SJSA1 (cell line): Measurements from ENCODE around the gene SNAPC1. TPM values are rescaled to one million over a fixed set of nuclear protein-coding genes. Genes with fewer than 3 reads are reported as not detected.

Source experiments
- DNase-seq, 2 experiments: peaks; one replicate each; pipeline ENCODE4 v3.0.0-alpha.2; 2015 to 2020; ENCODE audit warnings: low spot score in 2 of 2, low read depth in 1 of 2
- H3K27ac ChIP-seq: fragments of 250-450 bp; sonication (Bioruptor Pico); 2 replicates; pipeline ENCODE4 v1.5.1; 2020; ENCODE audit warnings: mild to moderate bottlenecking, moderate library complexity
- H3K27me3 ChIP-seq: fragments of 250-450 bp; sonication (Bioruptor Pico); replicated peaks from 2 replicates; pipeline ENCODE4 v1.5.1; 2020; ENCODE audit warnings: mild to moderate bottlenecking, moderate library complexity
- H3K36me3 ChIP-seq: fragments of 250-450 bp; sonication (Bioruptor Pico); 2 replicates; pipeline ENCODE4 v1.5.1; 2020; ENCODE audit warnings: mild to moderate bottlenecking
- H3K4me1 ChIP-seq: fragments of 250-450 bp; sonication (Bioruptor Pico); replicated peaks from 2 replicates; pipeline ENCODE4 v1.6.1; 2021; ENCODE audit warnings: mild to moderate bottlenecking
- H3K4me3 ChIP-seq: fragments of 250-450 bp; sonication (Bioruptor Pico); 2 replicates; pipeline ENCODE4 v1.5.1; 2020; ENCODE audit warnings: mild to moderate bottlenecking
- H3K9me3 ChIP-seq: fragments of 250-450 bp; sonication (Bioruptor Pico); replicated peaks from 2 replicates; pipeline ENCODE4 v1.5.1; 2020; ENCODE audit warnings: mild to moderate bottlenecking
- total RNA-seq: library from RNA; depleted of rRNA; stranded (reverse); fragments of >200 nt; shearing (Covaris generic); gene quantifications from 2 replicates; pipeline ENCODE4 v1.2.3, GENCODE V29; 2014; rRNA removed

Gene SNAPC1
- total RNA-seq = 21.4 and 25.4 TPM in 2 replicates

GRCh38 chr14:61761959-61762786 lies at the start of gene SNAPC1:
TSS of gene SNAPC1 (plus strand) at chr14:61762420. CDS start at chr14:61762461, 41 bp downstream.
- Histone ChIP-seq H3K36me3 (no peaks in the 10 kb centered on the region; the same call in 1 of the 2 replicates), H3K27ac (peak within 1 kb of the TSS; percentile 64), H3K4me1 (peaks cover 7% of the 10 kb centered on the region), H3K9me3 (no peaks in the 10 kb centered on the region), H3K4me3 (peak within 1 kb of the TSS; percentile 64), H3K27me3 (no peaks in the 10 kb centered on the region)
- peak; percentile 88 to 96 for DNase-seq

GRCh38 chr14:61713724-61714437 lies 48.3 kb upstream of the SNAPC1 start:
- no peaks in the 10 kb centered on the region; the same call in 1 of the 2 replicates for H3K36me3 ChIP-seq
- no peaks in the 10 kb centered on the region for H3K9me3 ChIP-seq
- H3K27me3 ChIP-seq = no peaks in the 10 kb centered on the region
- no peak for DNase-seq
- no peak overlapping the region for H3K27ac ChIP-seq
- peaks cover 31% of the 10 kb centered on the region for H3K4me1 ChIP-seq
- no peak overlapping the region for H3K4me3 ChIP-seq

- Histone ChIP-seq H3K36me3 (peaks cover 8% of the 10 kb centered on the region), H3K4me1 (peaks cover 22% of the 10 kb centered on the region), H3K27me3 (no peaks in the 10 kb centered on the region), H3K9me3 (no peaks in the 10 kb centered on the region), H3K4me3 (no peak overlapping the region), H3K27ac (no peak overlapping the region)
- no peak for DNase-seq
Observed at GRCh38 chr14:61716956-61717355, 45.3 kb upstream of the SNAPC1 start.

- no peak for DNase-seq
- H3K9me3 ChIP-seq = no peaks in the 10 kb centered on the region
- H3K27me3 ChIP-seq = no peaks in the 10 kb centered on the region
- no peak overlapping the region for H3K27ac ChIP-seq
- H3K4me3 ChIP-seq = no peak overlapping the region
- peaks cover 19% of the 10 kb centered on the region for H3K36me3 ChIP-seq
- H3K4me1 ChIP-seq = peaks cover 18% of the 10 kb centered on the region
Observed at GRCh38 chr14:61718039-61718438, 44.2 kb upstream of the SNAPC1 start.

GRCh38 chr14:61719344-61720293 lies 42.6 kb upstream of the SNAPC1 start:
- no peaks in the 10 kb centered on the region for H3K9me3 ChIP-seq
- H3K4me1 ChIP-seq = peaks cover 4% of the 10 kb centered on the region
- H3K27ac ChIP-seq = no peak overlapping the region
- no peak overlapping the region for H3K4me3 ChIP-seq
- peaks cover 32% of the 10 kb centered on the region for H3K36me3 ChIP-seq
- H3K27me3 ChIP-seq = no peaks in the 10 kb centered on the region
- DNase-seq = no peak

- H3K27me3 ChIP-seq = no peaks in the 10 kb centered on the region
- no peaks in the 10 kb centered on the region for H3K9me3 ChIP-seq
- peaks cover 39% of the 10 kb centered on the region for H3K36me3 ChIP-seq
- H3K4me1 ChIP-seq = 0 out of 2 replicates have a peak, but pooled peaks cover under 1% of the 10 kb centered on the region
- no peak overlapping the region for H3K4me3 ChIP-seq
- DNase-seq = no peak
- H3K27ac ChIP-seq = no peak overlapping the region
Observed at GRCh38 chr14:61720294-61720661, 41.9 kb upstream of the SNAPC1 start.

GRCh38 chr14:61720741-61721140 lies 41.5 kb upstream of the SNAPC1 start:
- DNase-seq = no peak
- H3K4me3 ChIP-seq = no peak overlapping the region
- H3K27ac ChIP-seq = no peak overlapping the region
- H3K9me3 ChIP-seq = no peaks in the 10 kb centered on the region
- no peaks in the 10 kb centered on the region for H3K4me1 ChIP-seq
- H3K27me3 ChIP-seq = no peaks in the 10 kb centered on the region
- peaks cover 42% of the 10 kb centered on the region for H3K36me3 ChIP-seq

- Histone ChIP-seq H3K4me1 (no peaks in the 10 kb centered on the region), H3K4me3 (no peak overlapping the region), H3K36me3 (peaks cover 76% of the 10 kb centered on the region), H3K27ac (no peak overlapping the region), H3K9me3 (no peaks in the 10 kb centered on the region), H3K27me3 (no peaks in the 10 kb centered on the region)
- no peak for DNase-seq
Observed at GRCh38 chr14:61724133-61724532, 38.1 kb upstream of the SNAPC1 start.

GRCh38 chr14:61726778-61727658 lies 35.2 kb upstream of the SNAPC1 start:
- Histone ChIP-seq H3K9me3 (no peaks in the 10 kb centered on the region), H3K4me3 (no peak overlapping the region), H3K4me1 (no peaks in the 10 kb centered on the region), H3K36me3 (peaks cover 94% of the 10 kb centered on the region), H3K27ac (no peak overlapping the region), H3K27me3 (no peaks in the 10 kb centered on the region)
- no peak for DNase-seq

- no peak overlapping the region for H3K27ac ChIP-seq
- DNase-seq = no peak
- H3K27me3 ChIP-seq = no peaks in the 10 kb centered on the region
- H3K4me1 ChIP-seq = 0 out of 2 replicates have a peak, but pooled peaks cover 5% of the 10 kb centered on the region
- no peak overlapping the region for H3K4me3 ChIP-seq
- no peaks in the 10 kb centered on the region for H3K9me3 ChIP-seq
- H3K36me3 ChIP-seq = peaks cover 98% of the 10 kb centered on the region
Observed at GRCh38 chr14:61730756-61731373, 31.4 kb upstream of the SNAPC1 start.

GRCh38 chr14:61733972-61734371 lies 28.2 kb upstream of the SNAPC1 start:
- Histone ChIP-seq H3K36me3 (peaks cover 98% of the 10 kb centered on the region), H3K4me3 (no peak overlapping the region), H3K27ac (no peak overlapping the region), H3K9me3 (no peaks in the 10 kb centered on the region), H3K4me1 (0 out of 2 replicates have a peak, but pooled peaks cover 5% of the 10 kb centered on the region), H3K27me3 (no peaks in the 10 kb centered on the region)
- no peak for DNase-seq

- H3K9me3 ChIP-seq = no peaks in the 10 kb centered on the region
- H3K27me3 ChIP-seq = no peaks in the 10 kb centered on the region
- DNase-seq = no peak
- no peak overlapping the region for H3K27ac ChIP-seq
- H3K36me3 ChIP-seq = peaks cover 98% of the 10 kb centered on the region
- 0 out of 2 replicates have a peak, but pooled peaks cover 5% of the 10 kb centered on the region for H3K4me1 ChIP-seq
- no peak overlapping the region for H3K4me3 ChIP-seq
Observed at GRCh38 chr14:61736751-61737150, 25.5 kb upstream of the SNAPC1 start.
